ENCODE results near the gene MIER2.

MIER2 gene

DNA sequence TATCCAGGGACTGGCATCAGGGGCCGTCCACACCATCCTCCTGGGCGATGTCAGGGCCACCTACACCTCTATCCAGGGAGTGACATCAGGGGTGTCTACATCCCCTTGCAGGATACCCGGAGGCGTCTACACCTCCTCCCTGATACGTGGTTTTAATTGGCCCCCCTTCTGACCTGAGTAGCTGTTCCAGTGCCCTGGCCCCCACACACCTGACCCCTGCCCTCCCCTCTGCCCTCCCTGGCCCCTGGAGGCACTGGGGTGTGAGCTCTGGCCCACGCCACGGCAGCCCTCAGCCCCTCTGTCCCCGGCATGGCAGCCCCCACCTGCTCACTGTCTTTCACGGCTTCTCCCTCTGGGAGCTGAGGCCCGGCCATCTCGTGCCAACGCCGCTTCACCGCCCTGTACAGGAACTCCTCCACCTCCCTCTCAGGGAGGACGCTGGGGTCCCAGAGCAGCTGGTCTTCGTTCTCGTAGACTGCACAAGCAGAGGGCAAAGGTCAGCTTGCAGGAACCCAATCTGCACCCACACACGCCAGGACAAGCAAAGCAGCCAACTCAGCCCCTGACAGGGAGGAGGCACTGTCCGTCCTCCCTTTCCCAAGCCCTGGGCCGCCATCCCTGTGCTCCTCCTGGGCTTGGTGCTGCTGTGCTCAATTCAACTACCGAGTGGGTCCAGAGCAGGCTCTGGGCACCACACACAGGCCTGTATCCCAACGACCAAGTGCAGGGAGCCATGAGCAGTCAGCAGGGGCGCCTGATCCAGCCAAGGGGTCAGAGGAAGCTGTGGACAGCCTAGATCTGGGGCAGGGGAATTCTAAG lies 31.2 kb downstream of the MIER2 start:
- Histone ChIP-seq H4K8ac (ENCODE audit: low read depth, low read length) (peak overlapping the region; percentile 43), H3K23ac (ENCODE audit: low read depth, low read length, poor library complexity) (no peak overlapping the region), H3K4me2 (ENCODE audit: insufficient read depth, low read length, poor library complexity, severe bottlenecking) (no peak overlapping the region), H2AK5ac (ENCODE audit: low read depth, low read length) (no peak overlapping the region), H3K27ac (replicated peaks; ENCODE audit: low read length) (no peak overlapping the region), H3K18ac (ENCODE audit: low read length) (peak overlapping the region; percentile 38), H2AFZ (ENCODE audit: low read length) (no peak overlapping the region), H3K4me3 (ENCODE audit: low read length in 2 of 2) (no peak overlapping the region), H3K9ac (ENCODE audit: low read depth, low read length, poor library complexity) (no peak overlapping the region), H2BK12ac (ENCODE audit: low read length) (no peak overlapping the region), H3K79me1 (ENCODE audit: low read depth, low read length) (peaks cover 28% of the 10 kb centered on the region), H3K4me1 (ENCODE audit: control insufficient read depth in 2 of 2, insufficient read depth in 1 of 2, low read depth in 1 of 2, low read length in 2 of 2) (no peaks in the 10 kb centered on the region), H2BK5ac (ENCODE audit: low read length) (peak overlapping the region; percentile 82), H3K27me3 (ENCODE audit: control insufficient read depth in 3 of 3, insufficient read depth in 3 of 3, low read depth in 1 of 3, low read length in 3 of 3) (no peaks in the 10 kb centered on the region), H3K4ac (ENCODE audit: low read length) (peak overlapping the region; percentile 23), H2BK120ac (ENCODE audit: low read depth, low read length) (no peak overlapping the region), H3K9me3 (replicated peaks in 1 of 2; ENCODE audit: control insufficient read depth in 2 of 2, insufficient read depth in 1 of 2, low read depth in 1 of 2, low read length in 2 of 2) (peaks cover 3 to 21% of the 10 kb centered on the region in 2 donors), H4K91ac (ENCODE audit: low read depth, low read length, poor library complexity) (no peak overlapping the region), H2BK15ac (ENCODE audit: low read length) (no peak overlapping the region), H3K14ac (ENCODE audit: low read length) (peak overlapping the region; percentile 63), H3K36me3 (replicated peaks in 1 of 2; ENCODE audit: control insufficient read depth in 2 of 2, insufficient read depth in 2 of 2, low read length in 2 of 2) (peaks cover 33 to 82% of the 10 kb centered on the region in 2 donors)
- no peak for DNase-seq (ENCODE audit: low spot score)
- no CpG with 5 or more reads among the region's 23 CpGs for WGBS, 2 donors (ENCODE audit: extremely low coverage in 2 of 2, insufficient read length in 2 of 2, insufficient replicate concordance in 1 of 2)

DNA sequence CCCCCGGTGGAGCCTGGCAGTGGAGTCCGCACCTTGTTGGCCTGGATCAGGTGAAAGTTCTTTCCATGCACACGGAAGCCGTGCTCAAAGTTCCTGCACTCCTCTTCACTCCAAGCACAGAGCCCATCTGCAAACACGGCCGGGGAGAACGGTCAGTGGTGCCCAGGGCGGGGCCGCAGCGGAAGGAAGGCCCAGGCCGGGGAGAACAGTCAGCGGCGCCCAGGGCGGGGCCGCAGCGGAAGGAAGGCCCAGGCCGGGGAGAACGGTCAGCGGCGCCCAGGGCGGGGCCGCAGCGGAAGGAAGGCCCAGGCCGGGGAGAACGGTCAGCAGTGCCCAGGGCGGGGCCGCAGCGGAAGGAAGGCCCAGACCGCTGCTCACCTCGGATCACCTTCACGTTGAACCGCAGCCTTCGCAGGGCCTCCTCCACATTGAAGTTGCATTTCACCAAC lies 32.8 kb downstream of the MIER2 start:
- Histone ChIP-seq H3K14ac (ENCODE audit: low read length) (no peak overlapping the region), H3K4me3 (ENCODE audit: low read length in 2 of 2) (no peak overlapping the region), H4K91ac (ENCODE audit: low read depth, low read length, poor library complexity) (no peak overlapping the region), H3K4me1 (ENCODE audit: control insufficient read depth in 2 of 2, insufficient read depth in 1 of 2, low read depth in 1 of 2, low read length in 2 of 2) (no peaks in the 10 kb centered on the region), H3K4me2 (ENCODE audit: insufficient read depth, low read length, poor library complexity, severe bottlenecking) (no peak overlapping the region), H2BK120ac (ENCODE audit: low read depth, low read length) (no peak overlapping the region), H3K9me3 (replicated peaks in 1 of 2; ENCODE audit: control insufficient read depth in 2 of 2, insufficient read depth in 1 of 2, low read depth in 1 of 2, low read length in 2 of 2) (peaks cover 3 to 12% of the 10 kb centered on the region in 2 donors), H2BK15ac (ENCODE audit: low read length) (no peak overlapping the region), H3K4ac (ENCODE audit: low read length) (no peak overlapping the region), H3K27me3 (ENCODE audit: control insufficient read depth in 3 of 3, insufficient read depth in 3 of 3, low read depth in 1 of 3, low read length in 3 of 3) (no peaks in the 10 kb centered on the region), H3K27ac (replicated peaks; ENCODE audit: low read length) (no peak overlapping the region), H2BK5ac (ENCODE audit: low read length) (no peak overlapping the region), H3K36me3 (replicated peaks in 1 of 2; ENCODE audit: control insufficient read depth in 2 of 2, insufficient read depth in 2 of 2, low read length in 2 of 2) (peaks cover 47 to 86% of the 10 kb centered on the region in 2 donors), H3K79me1 (ENCODE audit: low read depth, low read length) (peaks cover 29% of the 10 kb centered on the region), H2BK12ac (ENCODE audit: low read length) (no peak overlapping the region), H4K8ac (ENCODE audit: low read depth, low read length) (no peak overlapping the region), H2AFZ (ENCODE audit: low read length) (no peak overlapping the region), H3K23ac (ENCODE audit: low read depth, low read length, poor library complexity) (no peak overlapping the region), H3K18ac (ENCODE audit: low read length) (no peak overlapping the region), H3K9ac (ENCODE audit: low read depth, low read length, poor library complexity) (no peak overlapping the region), H2AK5ac (ENCODE audit: low read depth, low read length) (no peak overlapping the region)
- DNase-seq (ENCODE audit: low spot score), result no peak
- WGBS, 2 donors (ENCODE audit: extremely low coverage in 2 of 2, insufficient read length in 2 of 2, insufficient replicate concordance in 1 of 2), result no CpG with 5 or more reads among the region's 33 CpGs

- Histone ChIP-seq H3K14ac (ENCODE audit: low read length) (no peak overlapping the region), H3K9me3 (replicated peaks in 1 of 2; ENCODE audit: control insufficient read depth in 2 of 2, insufficient read depth in 1 of 2, low read depth in 1 of 2, low read length in 2 of 2) (peaks cover 1 to 5% of the 10 kb centered on the region in 2 donors), H3K18ac (ENCODE audit: low read length) (no peak overlapping the region), H2BK12ac (ENCODE audit: low read length) (no peak overlapping the region), H4K91ac (ENCODE audit: low read depth, low read length, poor library complexity) (no peak overlapping the region), H3K4me3 (ENCODE audit: low read length in 2 of 2) (no peak overlapping the region), H3K23ac (ENCODE audit: low read depth, low read length, poor library complexity) (peak overlapping the region; percentile 75), H3K4me2 (ENCODE audit: insufficient read depth, low read length, poor library complexity, severe bottlenecking) (no peak overlapping the region), H3K27me3 (ENCODE audit: control insufficient read depth in 3 of 3, insufficient read depth in 3 of 3, low read depth in 1 of 3, low read length in 3 of 3) (no peaks in the 10 kb centered on the region), H2BK5ac (ENCODE audit: low read length) (no peak overlapping the region), H3K4me1 (ENCODE audit: control insufficient read depth in 2 of 2, insufficient read depth in 1 of 2, low read depth in 1 of 2, low read length in 2 of 2) (no peaks in the 10 kb centered on the region), H3K9ac (ENCODE audit: low read depth, low read length, poor library complexity) (no peak overlapping the region), H2AK5ac (ENCODE audit: low read depth, low read length) (no peak overlapping the region), H2AFZ (ENCODE audit: low read length) (no peak overlapping the region), H3K36me3 (replicated peaks in 1 of 2; ENCODE audit: control insufficient read depth in 2 of 2, insufficient read depth in 2 of 2, low read length in 2 of 2) (peaks cover 51 to 87% of the 10 kb centered on the region in 2 donors), H2BK120ac (ENCODE audit: low read depth, low read length) (no peak overlapping the region), H3K79me1 (ENCODE audit: low read depth, low read length) (peaks cover 29% of the 10 kb centered on the region), H3K27ac (replicated peaks; ENCODE audit: low read length) (no peak overlapping the region), H2BK15ac (ENCODE audit: low read length) (no peak overlapping the region), H3K4ac (ENCODE audit: low read length) (no peak overlapping the region), H4K8ac (ENCODE audit: low read depth, low read length) (no peak overlapping the region)
- WGBS, 2 donors (ENCODE audit: extremely low coverage in 2 of 2, insufficient read length in 2 of 2, insufficient replicate concordance in 1 of 2), result no CpG with 5 or more reads among the region's 24 CpGs
- DNase-seq (ENCODE audit: low spot score), result no peak
Observed at GRCh38 chr19:310781-311496, 33.7 kb downstream of the MIER2 start.

DNA sequence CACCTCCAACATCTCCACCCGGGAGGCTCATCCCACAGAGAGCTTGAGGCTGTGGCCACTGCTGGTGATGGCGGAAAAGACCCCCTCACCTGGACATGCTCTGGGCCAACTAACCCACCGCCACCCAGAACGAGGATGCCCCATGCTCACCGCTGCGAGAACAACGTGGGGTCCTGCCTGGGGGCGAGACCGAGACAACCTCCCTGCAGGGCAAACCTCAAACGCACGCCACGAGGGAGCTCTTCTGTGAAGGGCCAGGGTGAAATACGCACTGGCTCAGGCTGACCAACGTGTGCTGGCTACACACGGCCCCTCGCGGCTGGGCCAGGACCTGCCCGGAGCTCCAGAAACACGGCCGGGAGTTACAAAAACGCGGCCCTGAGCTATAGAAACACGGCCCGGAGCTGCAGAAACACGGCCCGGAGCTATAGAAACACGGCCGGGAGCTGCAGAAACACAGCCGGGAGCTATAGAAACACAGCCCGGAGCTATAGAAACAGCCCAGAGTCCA lies 34.4 kb downstream of the MIER2 start:
- Histone ChIP-seq H3K4ac (ENCODE audit: low read length) (no peak overlapping the region), H2AK5ac (ENCODE audit: low read depth, low read length) (peak overlapping the region; percentile 50), H3K18ac (ENCODE audit: low read length) (peak overlapping the region; percentile 72), H3K14ac (ENCODE audit: low read length) (peak overlapping the region; percentile 47), H3K4me3 (ENCODE audit: low read length in 2 of 2) (no peak overlapping the region), H2BK5ac (ENCODE audit: low read length) (peak overlapping the region; percentile 46), H3K9ac (ENCODE audit: low read depth, low read length, poor library complexity) (peak overlapping the region; percentile 82), H2AFZ (ENCODE audit: low read length) (no peak overlapping the region), H3K79me1 (ENCODE audit: low read depth, low read length) (peaks cover 29% of the 10 kb centered on the region), H4K8ac (ENCODE audit: low read depth, low read length) (no peak overlapping the region), H3K36me3 (replicated peaks in 1 of 2; ENCODE audit: control insufficient read depth in 2 of 2, insufficient read depth in 2 of 2, low read length in 2 of 2) (peaks cover 54 to 86% of the 10 kb centered on the region in 2 donors), H4K91ac (ENCODE audit: low read depth, low read length, poor library complexity) (no peak overlapping the region), H3K9me3 (replicated peaks in 1 of 2; ENCODE audit: control insufficient read depth in 2 of 2, insufficient read depth in 1 of 2, low read depth in 1 of 2, low read length in 2 of 2) (peaks cover 0 to 1% of the 10 kb centered on the region in 2 donors), H3K23ac (ENCODE audit: low read depth, low read length, poor library complexity) (peak overlapping the region; percentile 75), H3K4me1 (ENCODE audit: control insufficient read depth in 2 of 2, insufficient read depth in 1 of 2, low read depth in 1 of 2, low read length in 2 of 2) (no peaks in the 10 kb centered on the region), H2BK12ac (ENCODE audit: low read length) (peak overlapping the region; percentile 30), H3K27me3 (ENCODE audit: control insufficient read depth in 3 of 3, insufficient read depth in 3 of 3, low read depth in 1 of 3, low read length in 3 of 3) (no peaks in the 10 kb centered on the region), H2BK15ac (ENCODE audit: low read length) (no peak overlapping the region), H3K4me2 (ENCODE audit: insufficient read depth, low read length, poor library complexity, severe bottlenecking) (no peak overlapping the region), H3K27ac (replicated peaks; ENCODE audit: low read length) (no peak overlapping the region), H2BK120ac (ENCODE audit: low read depth, low read length) (no peak overlapping the region)
- DNase-seq (ENCODE audit: low spot score), result no peak
- no CpG with 5 or more reads among the region's 30 CpGs for WGBS, 2 donors (ENCODE audit: extremely low coverage in 2 of 2, insufficient read length in 2 of 2, insufficient replicate concordance in 1 of 2)
